MG63 (cell line): ENCODE results near the gene ESR1. TPM values are rescaled to one million over a fixed set of nuclear protein-coding genes. Genes with fewer than 3 reads are reported as not detected.
A peak's percentile ranks its signal among the peaks of the same experiment; 100 is the strongest.
"Not testable (repeated sequence)": the region's sequence is repeated elsewhere in the genome, so short reads cannot be mapped to it uniquely, and the experiment has no call there.

Experiments
- DNase-seq: peaks from one replicate; pipeline ENCODE4 v3.0.0-alpha.2; 2020
- H3K27me3 ChIP-seq: fragments of 250-450 bp; sonication (Bioruptor Pico); 2 replicates; pipeline ENCODE4 v1.5.1; 2020; ENCODE audit warnings: mild to moderate bottlenecking, moderate library complexity
- H3K36me3 ChIP-seq: fragments of 250-450 bp; sonication (Bioruptor Pico); 2 replicates; pipeline ENCODE4 v1.5.1; 2020; ENCODE audit warnings: mild to moderate bottlenecking, moderate library complexity
- H3K4me3 ChIP-seq: fragments of 250-450 bp; sonication (Bioruptor Pico); 2 replicates; pipeline ENCODE4 v1.5.1; 2020; ENCODE audit warnings: mild to moderate bottlenecking, moderate library complexity
- H3K9me3 ChIP-seq: fragments of 250-450 bp; sonication (Bioruptor Pico); 2 replicates; pipeline ENCODE4 v1.5.1; 2020; ENCODE audit warnings: mild to moderate bottlenecking, moderate library complexity
- total RNA-seq: library from RNA; depleted of rRNA; stranded (reverse); fragments of >200 nt; shearing (Covaris generic); gene quantifications from 2 replicates; pipeline ENCODE4 v1.2.3, GENCODE V29; 2014; ENCODE audit warnings: low replicate concordance

Gene ESR1
- total RNA-seq, 1 experiment from 2014 or later, result not detected

DNA sequence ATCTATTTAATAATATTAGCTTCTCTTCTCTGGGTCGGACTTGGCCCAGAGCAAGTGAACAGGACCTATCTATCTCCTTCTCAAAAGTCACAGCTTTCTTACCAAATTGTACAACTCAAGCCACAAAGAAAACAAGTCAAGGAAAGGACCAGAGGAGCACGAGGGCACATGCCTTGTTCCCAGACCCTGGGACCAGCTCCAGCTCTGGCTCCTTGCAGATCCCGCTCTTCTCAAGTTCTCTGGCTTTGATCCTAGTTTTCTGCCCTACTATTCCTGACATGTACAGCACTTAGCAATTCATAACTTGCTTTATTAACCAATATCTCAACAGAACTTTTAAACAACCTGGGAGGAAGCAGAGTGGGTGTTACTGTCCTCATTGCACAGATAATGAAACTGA lies 185.9 kb downstream of the ESR1 start:
- no peaks in the 10 kb centered on the region for H3K36me3 ChIP-seq
- H3K27me3 ChIP-seq, result no peaks in the 10 kb centered on the region
- no peaks in the 10 kb centered on the region for H3K9me3 ChIP-seq
- DNase-seq, result no peak
- no peak overlapping the region for H3K4me3 ChIP-seq

GRCh38 chr6:151998784-151999183 lies 191.3 kb downstream of the ESR1 start:
- DNase-seq, result no peak
- H3K36me3 ChIP-seq, result no peaks in the 10 kb centered on the region
- H3K9me3 ChIP-seq, result no peaks in the 10 kb centered on the region
- no peaks in the 10 kb centered on the region for H3K27me3 ChIP-seq
- H3K4me3 ChIP-seq, result no peak overlapping the region

DNA sequence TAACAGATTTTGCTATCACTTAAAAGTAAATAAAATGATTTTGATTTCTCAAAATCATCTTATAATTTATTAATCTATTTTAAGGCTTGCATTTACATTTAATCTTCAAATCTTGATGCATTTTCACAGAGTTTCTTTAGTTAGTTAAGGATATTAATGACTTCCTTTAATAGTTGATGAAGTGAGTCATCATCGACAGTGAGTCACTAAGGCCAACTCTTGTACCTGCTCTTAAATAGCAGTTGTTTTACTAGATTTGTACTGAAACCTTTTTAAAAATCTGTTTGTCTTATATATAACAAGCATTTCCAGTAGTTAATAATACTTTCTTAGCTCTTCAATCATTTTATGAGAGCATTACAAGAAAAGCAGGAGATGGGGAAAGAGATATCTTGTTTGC lies 191.7 kb downstream of the ESR1 start:
- Histone ChIP-seq H3K36me3 (no peaks in the 10 kb centered on the region), H3K9me3 (no peaks in the 10 kb centered on the region), H3K4me3 (no peak overlapping the region), H3K27me3 (no peaks in the 10 kb centered on the region)
- no peak for DNase-seq

DNA sequence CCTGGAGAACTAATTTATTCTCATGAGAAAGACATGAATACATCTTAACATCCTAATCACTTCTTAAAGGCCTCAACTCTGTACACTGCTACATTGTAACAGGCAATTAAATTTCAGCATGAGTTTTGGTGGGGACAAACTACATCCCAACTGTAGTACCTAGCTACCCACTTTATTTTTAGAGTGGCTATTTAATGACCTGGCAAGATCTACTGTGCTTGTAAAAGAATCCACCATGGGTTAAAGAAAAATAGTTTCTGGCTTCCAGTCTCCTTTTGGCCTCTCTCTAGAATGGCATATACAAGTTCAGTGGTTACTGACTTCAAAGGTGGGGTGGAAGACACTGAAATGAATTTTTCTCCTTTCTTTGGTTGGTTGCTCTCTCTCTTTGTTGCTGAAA lies 193.9 kb downstream of the ESR1 start:
- DNase-seq, result no peak
- no peaks in the 10 kb centered on the region for H3K9me3 ChIP-seq
- no peak overlapping the region for H3K4me3 ChIP-seq
- H3K27me3 ChIP-seq, result no peaks in the 10 kb centered on the region
- no peaks in the 10 kb centered on the region for H3K36me3 ChIP-seq

DNA sequence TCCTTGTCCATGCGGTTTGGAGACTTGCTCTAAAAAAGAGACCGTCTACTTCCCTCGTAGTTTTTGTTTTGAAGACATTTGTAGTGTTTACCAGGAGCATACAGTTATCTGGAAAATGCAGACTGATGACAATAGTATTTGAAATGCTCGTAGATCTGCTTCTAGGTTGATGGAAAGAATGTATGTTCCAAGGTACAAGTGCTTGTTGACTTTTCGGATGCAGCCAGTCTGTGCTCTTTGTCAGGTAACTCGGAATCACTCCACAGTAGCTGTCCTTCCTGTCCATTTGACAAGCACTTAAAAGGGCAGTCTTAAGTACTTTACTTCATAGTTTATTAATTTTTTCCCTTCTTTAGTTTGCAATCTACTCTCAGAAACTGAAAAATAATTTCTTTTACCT lies 194.8 kb downstream of the ESR1 start:
- no peak overlapping the region for H3K4me3 ChIP-seq
- DNase-seq, result no peak
- H3K27me3 ChIP-seq, result no peaks in the 10 kb centered on the region
- no peaks in the 10 kb centered on the region for H3K36me3 ChIP-seq
- H3K9me3 ChIP-seq, result no peaks in the 10 kb centered on the region

- no peaks in the 10 kb centered on the region for H3K9me3 ChIP-seq
- DNase-seq, result no peak
- H3K4me3 ChIP-seq, result no peak overlapping the region
- H3K27me3 ChIP-seq, result no peaks in the 10 kb centered on the region
- H3K36me3 ChIP-seq, result no peaks in the 10 kb centered on the region
Observed at GRCh38 chr6:152004036-152004566, 196.6 kb downstream of the ESR1 start.

DNA sequence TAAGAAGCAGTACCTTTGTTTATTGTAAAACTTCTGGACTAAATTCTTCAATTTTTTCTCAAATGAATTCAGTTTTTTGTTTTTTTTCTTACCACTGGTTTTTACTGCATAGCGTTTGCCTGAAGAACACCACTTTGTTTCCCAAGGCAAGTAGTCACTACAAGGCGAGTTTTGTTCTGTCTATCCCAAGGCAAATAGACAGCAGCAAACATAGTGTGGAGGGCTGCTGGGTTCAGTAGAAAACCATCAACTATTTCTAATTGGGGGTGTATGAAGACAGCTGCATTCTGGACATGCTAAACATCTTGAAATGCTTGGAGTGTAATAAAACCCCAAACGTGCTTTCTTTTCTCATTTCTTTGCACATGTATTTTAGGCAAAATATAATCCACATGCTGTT lies 197.4 kb downstream of the ESR1 start:
- DNase-seq, result no peak

GRCh38 chr6:152008779-152009178 lies 201.3 kb downstream of the ESR1 start:
- no peak for DNase-seq

More for the DNA sequence above, 197.4 kb downstream of the ESR1 start:
- Histone ChIP-seq H3K9me3 (no peaks in the 10 kb centered on the region), H3K27me3 (no peaks in the 10 kb centered on the region), H3K36me3 (no peaks in the 10 kb centered on the region), H3K4me3 (no peak overlapping the region)

DNA sequence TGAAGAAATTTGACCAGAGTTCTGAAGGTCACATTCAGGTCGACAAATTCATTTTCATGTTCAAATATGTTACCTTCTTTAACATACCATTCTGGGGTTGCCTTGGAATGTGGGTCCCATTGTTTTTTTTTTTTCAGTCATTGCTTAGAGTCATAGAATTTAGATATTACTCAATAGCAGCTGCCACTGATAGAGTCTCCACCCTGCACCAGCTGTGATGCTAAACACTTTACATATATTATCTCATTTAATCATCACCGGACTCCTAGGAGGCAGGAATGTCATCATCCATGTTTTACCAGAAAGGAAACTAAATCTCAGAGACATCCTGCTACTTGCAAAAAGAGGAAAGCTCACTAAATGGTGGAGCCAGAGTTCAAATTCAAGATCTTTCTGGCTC lies 204.7 kb downstream of the ESR1 start:
- Histone ChIP-seq H3K27me3 (no peaks in the 10 kb centered on the region), H3K9me3 (no peaks in the 10 kb centered on the region), H3K36me3 (no peaks in the 10 kb centered on the region), H3K4me3 (no peak overlapping the region)
- DNase-seq, result no peak

More at GRCh38 chr6:152008779-152009178, 201.3 kb downstream of the ESR1 start:
- no peaks in the 10 kb centered on the region for H3K36me3 ChIP-seq
- H3K27me3 ChIP-seq, result no peaks in the 10 kb centered on the region
- H3K4me3 ChIP-seq, result no peak overlapping the region
- H3K9me3 ChIP-seq, result no peaks in the 10 kb centered on the region

GRCh38 chr6:152018876-152019275 lies 211.4 kb downstream of the ESR1 start:
- Histone ChIP-seq H3K27me3 (no peaks in the 10 kb centered on the region), H3K4me3 (no peak overlapping the region), H3K9me3 (no peaks in the 10 kb centered on the region), H3K36me3 (no peaks in the 10 kb centered on the region)
- DNase-seq, result no peak

GRCh38 chr6:152022303-152022702 lies 214.8 kb downstream of the ESR1 start:
- Histone ChIP-seq H3K4me3 (no peak overlapping the region), H3K9me3 (no peaks in the 10 kb centered on the region), H3K36me3 (no peaks in the 10 kb centered on the region), H3K27me3 (no peaks in the 10 kb centered on the region)
- no peak for DNase-seq

GRCh38 chr6:152023613-152024012 lies 216.1 kb downstream of the ESR1 start:
- Histone ChIP-seq H3K4me3 (no peak overlapping the region), H3K27me3 (no peaks in the 10 kb centered on the region), H3K36me3 (no peaks in the 10 kb centered on the region), H3K9me3 (no peaks in the 10 kb centered on the region)
- DNase-seq, result no peak

DNA sequence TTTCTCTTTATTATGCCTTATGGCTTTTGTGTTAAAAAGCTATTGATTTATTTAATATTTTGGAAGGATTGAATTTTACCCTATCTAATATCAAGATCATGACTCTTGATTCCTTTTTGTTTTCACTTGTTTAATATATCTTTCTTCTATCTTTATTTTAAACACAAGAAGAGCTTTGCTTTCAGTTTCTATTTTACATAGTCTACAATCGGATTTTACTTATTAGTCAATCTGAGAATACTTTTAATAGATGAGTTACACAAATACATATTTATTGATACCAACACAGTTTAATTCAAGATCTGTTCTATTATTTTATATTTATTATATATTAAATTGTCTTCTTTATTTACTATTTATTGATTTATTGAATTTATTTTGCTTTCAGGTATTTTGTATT lies 218.8 kb downstream of the ESR1 start:
- no peaks in the 10 kb centered on the region for H3K9me3 ChIP-seq
- H3K4me3 ChIP-seq, result 0 out of 2 replicates have a peak overlapping the region, but pooled peaks have one; percentile 15
- no peak for DNase-seq
- H3K36me3 ChIP-seq, result no peaks in the 10 kb centered on the region
- no peaks in the 10 kb centered on the region for H3K27me3 ChIP-seq

GRCh38 chr6:152026744-152027143 lies 219.3 kb downstream of the ESR1 start:
- H3K9me3 ChIP-seq, DNase-seq, H3K36me3 ChIP-seq, H3K27me3 ChIP-seq, H3K4me3 ChIP-seq: not testable (repeated sequence)

GRCh38 chr6:152033765-152034164 lies 226.3 kb downstream of the ESR1 start:
- H3K4me3 ChIP-seq, DNase-seq, H3K36me3 ChIP-seq, H3K27me3 ChIP-seq, H3K9me3 ChIP-seq: not testable (repeated sequence)

DNA sequence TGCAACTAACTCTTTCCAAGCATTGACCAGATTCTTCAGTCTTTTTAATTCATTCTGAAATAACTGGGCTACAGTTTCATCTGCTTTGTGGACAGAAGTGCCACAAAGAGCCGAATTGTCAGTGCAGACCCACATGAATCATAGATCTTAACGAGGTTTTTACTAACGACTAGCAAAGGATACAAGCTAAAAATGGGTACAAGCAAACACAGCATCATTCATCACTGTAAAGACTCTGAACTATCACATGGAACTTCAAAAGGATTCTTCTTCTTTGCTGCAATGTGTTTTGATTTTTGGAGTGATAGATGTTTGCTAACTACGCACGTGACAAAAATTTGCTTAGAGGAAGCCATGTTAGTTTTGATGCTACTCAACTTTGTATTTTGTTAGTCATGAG lies 227.1 kb downstream of the ESR1 start:
- Histone ChIP-seq H3K4me3 (no peak overlapping the region), H3K9me3 (no peaks in the 10 kb centered on the region), H3K36me3 (no peaks in the 10 kb centered on the region), H3K27me3 (no peaks in the 10 kb centered on the region)
- DNase-seq, result no peak

- Histone ChIP-seq H3K4me3 (no peak overlapping the region), H3K36me3 (no peaks in the 10 kb centered on the region), H3K9me3 (no peaks in the 10 kb centered on the region), H3K27me3 (no peaks in the 10 kb centered on the region)
- DNase-seq, result no peak
Observed at GRCh38 chr6:152046118-152046517, 238.6 kb downstream of the ESR1 start.

GRCh38 chr6:152048921-152049320 lies 241.4 kb downstream of the ESR1 start:
- Histone ChIP-seq H3K4me3 (no peak overlapping the region), H3K27me3 (no peaks in the 10 kb centered on the region), H3K9me3 (no peaks in the 10 kb centered on the region), H3K36me3 (no peaks in the 10 kb centered on the region)
- no peak for DNase-seq

DNA sequence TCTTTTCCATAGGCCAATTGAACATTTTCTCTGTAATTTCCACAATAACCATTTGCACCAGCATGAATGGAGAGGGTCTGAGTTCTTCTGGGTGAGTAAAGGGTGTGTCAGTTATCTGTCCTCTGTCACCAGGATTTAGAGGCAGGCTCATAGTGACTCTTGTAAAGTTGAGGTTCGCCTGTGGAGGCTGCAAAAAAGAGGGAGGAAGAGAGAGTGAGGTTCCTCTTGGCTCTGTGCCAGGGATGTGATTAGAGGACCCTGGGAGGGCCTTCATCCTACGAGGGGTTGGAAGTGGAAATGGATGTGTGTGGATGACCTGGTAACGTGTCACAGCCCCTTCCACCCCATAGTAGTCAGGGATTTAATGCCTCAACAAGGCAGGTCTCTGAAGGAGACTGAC lies 242.0 kb downstream of the ESR1 start:
- no peaks in the 10 kb centered on the region for H3K27me3 ChIP-seq
- no peak overlapping the region for H3K4me3 ChIP-seq
- H3K36me3 ChIP-seq, result no peaks in the 10 kb centered on the region
- no peak for DNase-seq
- H3K9me3 ChIP-seq, result no peaks in the 10 kb centered on the region
